OCI-LY3 (cell line): ENCODE results near the gene ETF1.
"Not testable (repeated sequence)": the region's sequence is repeated elsewhere in the genome, so short reads cannot be mapped to it uniquely, and the experiment has no call there.

ENCODE experiments used
- EZH2phosphoT487 ChIP-seq: fragments of 200-600 bp; shearing (Covaris generic); IDR thresholded peaks from 2 replicates; pipeline ENCODE4 v1.6.1; 2018; ENCODE audit warnings: antibody characterized with exemption, mixed run types, low read depth
- TF ChIP-seq, protein P1 (sequence below): fragments of 200-600, 300-600 bp; sonication (generic); IDR thresholded peaks from 2 replicates; pipeline ENCODE4 v1.5.1; 2014; ENCODE audit warnings: antibody characterized with exemption, low read length, low read depth

DNA sequence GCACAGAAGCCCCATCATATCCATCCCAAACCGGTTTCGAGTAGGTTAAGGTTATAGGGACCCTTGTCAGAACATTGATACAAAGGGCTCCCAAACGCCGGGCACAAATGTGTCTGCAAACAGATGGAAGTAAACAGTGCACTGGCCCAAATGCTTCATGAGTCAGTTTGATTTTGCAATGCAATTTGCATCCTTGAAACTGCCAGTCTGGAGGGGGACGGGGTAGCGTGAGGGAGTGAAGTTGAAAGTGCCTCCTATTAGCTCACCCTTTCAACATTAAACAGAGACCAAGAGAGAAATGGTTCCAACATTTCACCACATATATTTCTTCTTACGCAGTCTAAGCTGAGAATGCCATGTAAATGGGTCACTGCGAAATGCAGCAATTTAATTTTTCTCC, 35.6 kb downstream of the ETF1 start:
- not testable (repeated sequence) for TF ChIP-seq EZH2phosphoT487
- TF ChIP-seq, protein P1, sequence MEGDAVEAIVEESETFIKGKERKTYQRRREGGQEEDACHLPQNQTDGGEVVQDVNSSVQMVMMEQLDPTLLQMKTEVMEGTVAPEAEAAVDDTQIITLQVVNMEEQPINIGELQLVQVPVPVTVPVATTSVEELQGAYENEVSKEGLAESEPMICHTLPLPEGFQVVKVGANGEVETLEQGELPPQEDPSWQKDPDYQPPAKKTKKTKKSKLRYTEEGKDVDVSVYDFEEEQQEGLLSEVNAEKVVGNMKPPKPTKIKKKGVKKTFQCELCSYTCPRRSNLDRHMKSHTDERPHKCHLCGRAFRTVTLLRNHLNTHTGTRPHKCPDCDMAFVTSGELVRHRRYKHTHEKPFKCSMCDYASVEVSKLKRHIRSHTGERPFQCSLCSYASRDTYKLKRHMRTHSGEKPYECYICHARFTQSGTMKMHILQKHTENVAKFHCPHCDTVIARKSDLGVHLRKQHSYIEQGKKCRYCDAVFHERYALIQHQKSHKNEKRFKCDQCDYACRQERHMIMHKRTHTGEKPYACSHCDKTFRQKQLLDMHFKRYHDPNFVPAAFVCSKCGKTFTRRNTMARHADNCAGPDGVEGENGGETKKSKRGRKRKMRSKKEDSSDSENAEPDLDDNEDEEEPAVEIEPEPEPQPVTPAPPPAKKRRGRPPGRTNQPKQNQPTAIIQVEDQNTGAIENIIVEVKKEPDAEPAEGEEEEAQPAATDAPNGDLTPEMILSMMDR = not testable (repeated sequence)
